DND-41 (cell line): ENCODE measurements around the gene KAT6B.

Source experiments
- ATAC-seq: fragments of 200-7000 bp; cut with Tn5 transposase; 3 replicates; pipeline ENCODE4 v1.9.1; 2021; ENCODE audit warnings: low read depth; ENCODE audit not compliant: insufficient read depth
- DNase-seq: peaks from one replicate; pipeline ENCODE4 v3.0.0-alpha.2; 2020
- H2AFZ ChIP-seq: 2 replicates; pipeline ENCODE4 v1.6.0; 2012; ENCODE audit warnings: low read depth, low read length
- H3K27ac ChIP-seq: 2 replicates; pipeline ENCODE4 v1.5.1; 2012; ENCODE audit warnings: low read length, inconsistent platforms
- H3K27me3 ChIP-seq: fragments of 200-600 bp; sonication (generic); 2 replicates; pipeline ENCODE4 v1.6.0; 2012; ENCODE audit warnings: low read length, mild to moderate bottlenecking, inconsistent platforms; ENCODE audit not compliant: insufficient read depth, poor library complexity
- H3K36me3 ChIP-seq: 2 replicates; pipeline ENCODE4 v1.5.1; 2012; ENCODE audit warnings: low read length, inconsistent platforms; ENCODE audit not compliant: insufficient read depth
- H3K4me1 ChIP-seq: 2 replicates; pipeline ENCODE4 v1.5.1; 2012; ENCODE audit warnings: mild to moderate bottlenecking, low read length; ENCODE audit not compliant: insufficient read depth
- H3K4me2 ChIP-seq: 2 replicates; pipeline ENCODE4 v1.6.0; 2012; ENCODE audit warnings: mild to moderate bottlenecking, moderate library complexity, low read length, inconsistent platforms; ENCODE audit not compliant: insufficient read depth
- H3K4me3 ChIP-seq, 2 experiments: fragments of 200-600 bp in 1 of 2; shearing (Covaris generic) in 1 of 2; 2 replicates each; pipeline ENCODE4 v1.5.1; 2012 to 2016; ENCODE audit warnings: inconsistent platforms in 2 of 2, low read length in 2 of 2, mild to moderate bottlenecking in 2 of 2, low read depth in 1 of 2, moderate library complexity in 1 of 2
- H3K79me2 ChIP-seq: 2 replicates; pipeline ENCODE4 v1.6.0; 2012; ENCODE audit warnings: low read length, inconsistent platforms; ENCODE audit not compliant: insufficient read depth
- H3K9ac ChIP-seq: 2 replicates; pipeline ENCODE4 v1.6.0; 2012; ENCODE audit warnings: low read depth, mild to moderate bottlenecking, inconsistent platforms, low read length, moderate library complexity
- H3K9me3 ChIP-seq: 2 replicates; pipeline ENCODE4 v1.5.1; 2012; ENCODE audit warnings: low read length, moderate library complexity, mild to moderate bottlenecking, inconsistent platforms; ENCODE audit not compliant: insufficient read depth, severe bottlenecking
- H4K20me1 ChIP-seq: 2 replicates; pipeline ENCODE4 v1.6.0; 2012; ENCODE audit warnings: low read length; ENCODE audit not compliant: insufficient read depth
- CTCF ChIP-seq: IDR thresholded peaks from 2 replicates; pipeline ENCODE4 v1.5.1; 2012; ENCODE audit warnings: borderline replicate concordance, low read length, moderate library complexity, mild to moderate bottlenecking; ENCODE audit not compliant: poor library complexity, severe bottlenecking; ENCODE audit errors: extremely low read depth
- EZH2 ChIP-seq: IDR thresholded peaks from 3 replicates; pipeline ENCODE4 v1.6.1; 2012; ENCODE audit warnings: borderline replicate concordance, low read depth, mild to moderate bottlenecking, moderate library complexity, low read length, inconsistent platforms; ENCODE audit not compliant: severe bottlenecking

The KAT6B gene

DNA sequence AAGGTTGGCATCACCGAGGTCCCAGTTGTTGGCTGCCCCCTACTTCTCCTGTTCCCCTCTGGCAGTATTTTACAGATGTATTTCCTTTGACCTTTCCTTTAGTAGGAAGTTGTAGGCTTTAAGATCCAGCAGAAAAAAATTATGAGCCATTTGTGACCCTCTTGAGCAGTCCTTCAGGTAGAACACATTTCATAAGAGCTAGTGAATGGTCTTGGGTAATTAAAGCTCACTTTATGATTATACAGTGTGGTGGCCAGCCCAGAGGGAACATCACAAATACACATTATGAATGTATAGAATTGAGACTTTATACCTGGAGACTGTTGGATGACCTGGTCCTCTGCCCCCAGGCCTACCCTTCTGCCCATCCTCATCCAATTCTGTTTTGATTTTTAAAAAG lies 57.0 kb downstream of the KAT6B start:
- Histone ChIP-seq H3K27ac (no peak overlapping the region), H3K4me1 (no peaks in the 10 kb centered on the region), H3K4me2 (no peak overlapping the region), H3K36me3 (no peaks in the 10 kb centered on the region), H3K79me2 (peaks cover 44% of the 10 kb centered on the region; the same call in 1 of the 2 replicates), H3K9ac (no peak overlapping the region), H3K4me3 (no peak overlapping the region), H3K27me3 (no peaks in the 10 kb centered on the region), H2AFZ (no peak overlapping the region), H4K20me1 (peaks cover 19% of the 10 kb centered on the region; the same call in 1 of the 2 replicates), H3K9me3 (no peaks in the 10 kb centered on the region)
- no peak for TF ChIP-seq EZH2
- ATAC-seq: no peak
- no peak for DNase-seq

- DNase-seq (no peak), ATAC-seq (no peak)
- H3K4me2 ChIP-seq: no peak overlapping the region
- peaks cover 18% of the 10 kb centered on the region; the same call in 1 of the 2 replicates for H4K20me1 ChIP-seq
- TF ChIP-seq EZH2 (no peak), CTCF (no peak)
- H3K4me1 ChIP-seq: no peaks in the 10 kb centered on the region
- no peaks in the 10 kb centered on the region for H3K27me3 ChIP-seq
- H3K4me3 ChIP-seq: no peak overlapping the region
- H3K27ac ChIP-seq: no peak overlapping the region
- H3K79me2 ChIP-seq: peaks cover 25% of the 10 kb centered on the region; the same call in 1 of the 2 replicates
- no peak overlapping the region for H2AFZ ChIP-seq
- no peaks in the 10 kb centered on the region for H3K36me3 ChIP-seq
- no peak overlapping the region for H3K9ac ChIP-seq
- no peaks in the 10 kb centered on the region for H3K9me3 ChIP-seq
Observed at GRCh38 chr10:74887614-74888284, 61.3 kb downstream of the KAT6B start.

DNA sequence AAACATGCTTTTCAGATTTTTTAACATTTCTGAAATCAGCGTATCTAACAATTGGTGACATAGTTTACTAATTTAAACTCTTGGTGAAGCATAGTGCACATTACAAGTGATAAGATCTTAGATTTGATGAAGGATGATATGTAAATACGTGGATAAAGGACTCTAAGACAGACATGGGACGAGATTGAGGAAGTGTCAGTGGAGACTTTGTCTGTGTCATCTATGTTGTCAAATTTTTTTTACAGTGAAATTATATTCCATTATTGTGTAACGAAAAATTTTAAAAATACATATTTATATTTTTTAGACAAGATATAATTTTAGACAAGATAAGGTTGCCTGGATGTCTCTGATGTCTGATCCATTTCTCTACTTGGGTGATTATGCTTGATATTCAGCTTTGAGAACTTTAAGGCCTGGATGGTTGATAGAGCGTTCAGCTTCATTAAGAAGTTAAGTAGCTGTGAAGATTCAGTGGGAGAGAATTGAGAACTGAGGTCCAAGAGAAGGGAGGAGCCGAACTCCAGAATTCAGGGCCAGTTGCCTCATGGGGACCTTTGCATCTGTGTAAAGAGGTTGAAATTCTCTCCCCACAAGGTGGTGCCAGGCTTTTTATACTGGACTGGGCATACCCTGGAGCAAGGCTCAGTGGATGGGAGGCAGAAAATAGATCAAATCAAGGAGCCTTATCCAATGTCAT lies 62.7 kb downstream of the KAT6B start:
- Histone ChIP-seq H4K20me1 (peaks cover 19% of the 10 kb centered on the region; the same call in 1 of the 2 replicates), H2AFZ (no peak overlapping the region), H3K4me3 (no peak overlapping the region), H3K9me3 (no peaks in the 10 kb centered on the region), H3K4me2 (no peak overlapping the region), H3K79me2 (peaks cover 16% of the 10 kb centered on the region; the same call in 1 of the 2 replicates), H3K9ac (no peak overlapping the region), H3K27me3 (no peaks in the 10 kb centered on the region), H3K36me3 (no peaks in the 10 kb centered on the region), H3K4me1 (no peaks in the 10 kb centered on the region), H3K27ac (no peak overlapping the region)
- no peak for ATAC-seq
- TF ChIP-seq CTCF (no peak), EZH2 (no peak)
- DNase-seq: no peak

- no peak overlapping the region for H3K4me2 ChIP-seq
- no peaks in the 10 kb centered on the region for H3K9me3 ChIP-seq
- no peak for ATAC-seq
- no peak overlapping the region for H3K4me3 ChIP-seq
- no peaks in the 10 kb centered on the region for H3K27me3 ChIP-seq
- no peaks in the 10 kb centered on the region for H3K36me3 ChIP-seq
- H3K4me1 ChIP-seq: no peaks in the 10 kb centered on the region
- no peak for DNase-seq
- no peak for TF ChIP-seq CTCF
- no peak for TF ChIP-seq EZH2
- peaks cover 19% of the 10 kb centered on the region; the same call in 1 of the 2 replicates for H4K20me1 ChIP-seq
- peaks cover 14% of the 10 kb centered on the region; the same call in 1 of the 2 replicates for H3K79me2 ChIP-seq
- H3K27ac ChIP-seq: no peak overlapping the region
- H2AFZ ChIP-seq: no peak overlapping the region
- H3K9ac ChIP-seq: no peak overlapping the region
Observed at GRCh38 chr10:74889662-74889998, 63.2 kb downstream of the KAT6B start.
